Lower lobe of right lung (tissue), 2 donors: ENCODE data around the gene COX14. TPM values are rescaled to one million over a fixed set of nuclear protein-coding genes. Genes with fewer than 3 reads are reported as not detected.

ENCODE experiments used
- ATAC-seq, 2 donors: fragments of 200-7000 bp; cut with Tn5 transposase; one replicate each; pipeline ENCODE4 v1.9.1; 2020 to 2022; ENCODE audit warnings: mild to moderate bottlenecking in 2 of 2, moderate library complexity in 2 of 2
- DNase-seq: peaks from one replicate; pipeline ENCODE4 v3.0.0-alpha.2; 2020
- H3K27ac ChIP-seq: fragments of 200-600 bp; one replicate; pipeline ENCODE4 v1.8.0; 2022
- H3K27me3 ChIP-seq: fragments of 200-600 bp; one replicate; pipeline ENCODE4 v1.8.0; 2022; ENCODE audit warnings: low read depth
- H3K36me3 ChIP-seq: fragments of 200-600 bp; one replicate; pipeline ENCODE4 v1.8.0; 2022; ENCODE audit warnings: mild to moderate bottlenecking
- H3K4me1 ChIP-seq: fragments of 200-600 bp; one replicate; pipeline ENCODE4 v1.8.0; 2022
- H3K4me3 ChIP-seq: fragments of 200-600 bp; one replicate; pipeline ENCODE4 v1.8.0; 2022; ENCODE audit warnings: mild to moderate bottlenecking
- H3K9me3 ChIP-seq: fragments of 200-600 bp; one replicate; pipeline ENCODE4 v1.8.0; 2022
- intact Hi-C: fragments of 100-400 bp; cut with DNase I; formaldehyde crosslinking; loops from one replicate; pipeline ENCODE4 v1.11.0; 2022
- total RNA-seq: library from RNA; stranded (reverse); fragmentation: NEBNext Ultra II Directional; extraction: Animal tissue kit (Norgen Biotek cat#: 25700); gene quantifications from one replicate; pipeline ENCODE4 v1.2.1, GENCODE V29; 2021
- TF ChIP-seq, protein P1 (sequence below): fragments of 200-600 bp; IDR thresholded peaks from one replicate; pipeline ENCODE4 v1.8.0; 2022; ENCODE audit warnings: antibody characterized with exemption, mild to moderate bottlenecking
- donor health status: DM: no; HTN: yes; CAD: no; lungs with severe emphysema.

The COX14 gene
- total RNA-seq, 1 donor from 2014 or later: 68.0 TPM

DNA sequence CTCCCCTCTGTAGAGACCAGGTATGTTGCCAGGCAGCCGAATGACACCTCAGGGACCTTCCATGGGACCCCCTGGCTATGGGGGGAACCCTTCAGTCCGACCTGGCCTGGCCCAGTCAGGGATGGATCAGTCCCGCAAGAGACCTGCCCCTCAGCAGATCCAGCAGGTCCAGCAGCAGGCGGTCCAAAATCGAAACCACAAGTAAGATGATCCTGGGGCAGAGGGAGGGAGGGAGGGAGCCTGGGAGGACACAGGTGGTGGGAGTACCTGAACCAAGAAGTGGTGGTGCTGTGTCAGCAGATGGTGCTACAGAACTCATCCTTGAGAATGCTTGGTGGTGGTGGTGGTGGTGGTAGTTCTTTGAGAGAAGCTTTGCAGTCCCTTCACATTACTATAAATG lies 25.9 kb upstream of the COX14 start:
- Histone ChIP-seq H3K4me3 (peak overlapping the region; percentile 69), H3K27ac (peak overlapping the region; percentile 94), H3K36me3 (peaks cover 47% of the 10 kb centered on the region), H3K9me3 (no peaks in the 10 kb centered on the region), H3K4me1 (peaks cover 13% of the 10 kb centered on the region), H3K27me3 (no peaks in the 10 kb centered on the region)
- ATAC-seq: no peak
- TF ChIP-seq, protein P1, sequence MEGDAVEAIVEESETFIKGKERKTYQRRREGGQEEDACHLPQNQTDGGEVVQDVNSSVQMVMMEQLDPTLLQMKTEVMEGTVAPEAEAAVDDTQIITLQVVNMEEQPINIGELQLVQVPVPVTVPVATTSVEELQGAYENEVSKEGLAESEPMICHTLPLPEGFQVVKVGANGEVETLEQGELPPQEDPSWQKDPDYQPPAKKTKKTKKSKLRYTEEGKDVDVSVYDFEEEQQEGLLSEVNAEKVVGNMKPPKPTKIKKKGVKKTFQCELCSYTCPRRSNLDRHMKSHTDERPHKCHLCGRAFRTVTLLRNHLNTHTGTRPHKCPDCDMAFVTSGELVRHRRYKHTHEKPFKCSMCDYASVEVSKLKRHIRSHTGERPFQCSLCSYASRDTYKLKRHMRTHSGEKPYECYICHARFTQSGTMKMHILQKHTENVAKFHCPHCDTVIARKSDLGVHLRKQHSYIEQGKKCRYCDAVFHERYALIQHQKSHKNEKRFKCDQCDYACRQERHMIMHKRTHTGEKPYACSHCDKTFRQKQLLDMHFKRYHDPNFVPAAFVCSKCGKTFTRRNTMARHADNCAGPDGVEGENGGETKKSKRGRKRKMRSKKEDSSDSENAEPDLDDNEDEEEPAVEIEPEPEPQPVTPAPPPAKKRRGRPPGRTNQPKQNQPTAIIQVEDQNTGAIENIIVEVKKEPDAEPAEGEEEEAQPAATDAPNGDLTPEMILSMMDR: no peak
- intact Hi-C loops: no loop called here
- DNase-seq: no peak

DNA sequence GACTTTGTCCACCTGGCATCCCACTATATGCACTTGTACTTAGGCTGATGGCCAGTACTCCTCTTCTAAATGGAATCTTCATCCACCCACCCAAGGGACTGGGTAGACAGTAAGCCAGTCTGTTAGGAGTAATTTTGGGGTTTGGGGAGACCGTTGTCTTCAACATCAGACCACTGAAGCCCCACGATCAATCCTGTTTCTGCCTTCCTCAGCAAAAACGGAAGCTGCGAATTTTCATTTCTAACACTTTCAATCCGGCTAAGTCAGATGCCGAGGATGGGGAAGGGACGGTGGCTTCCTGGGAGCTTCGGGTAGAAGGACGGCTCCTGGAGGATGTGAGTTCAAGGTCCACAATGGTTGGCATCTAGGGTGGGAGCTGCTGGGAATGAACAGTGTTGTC lies 24.9 kb upstream of the COX14 start:
- Histone ChIP-seq H3K36me3 (peaks cover 57% of the 10 kb centered on the region), H3K4me1 (peaks cover 13% of the 10 kb centered on the region), H3K9me3 (no peaks in the 10 kb centered on the region), H3K27me3 (no peaks in the 10 kb centered on the region), H3K4me3 (no peak overlapping the region), H3K27ac (no peak overlapping the region)
- no peak for ATAC-seq
- intact Hi-C loops: no loop called here
- TF ChIP-seq, protein P1: no peak
- no peak for DNase-seq

DNA sequence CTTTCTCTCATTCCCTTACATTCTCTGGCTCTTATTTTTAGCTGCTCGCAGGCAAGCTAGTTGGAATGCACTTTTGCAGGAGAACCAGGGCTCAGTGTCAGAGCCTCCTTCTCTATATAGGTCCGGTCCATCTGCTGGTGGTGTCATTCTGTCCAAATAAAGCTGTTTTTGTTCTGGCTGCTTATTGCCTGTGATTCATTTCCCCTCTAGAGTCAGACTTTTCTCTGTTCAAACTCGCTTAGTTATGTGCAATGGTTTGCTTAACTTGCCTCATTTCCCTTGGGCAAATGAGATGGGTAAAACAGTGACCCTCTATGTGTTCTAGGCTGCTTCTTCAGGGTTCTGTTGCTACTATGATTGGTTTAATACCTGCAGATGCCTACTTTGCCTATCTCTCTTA lies 24.0 kb upstream of the COX14 start:
- peaks cover 66% of the 10 kb centered on the region for H3K36me3 ChIP-seq
- intact Hi-C loops: no loop called here

DNA sequence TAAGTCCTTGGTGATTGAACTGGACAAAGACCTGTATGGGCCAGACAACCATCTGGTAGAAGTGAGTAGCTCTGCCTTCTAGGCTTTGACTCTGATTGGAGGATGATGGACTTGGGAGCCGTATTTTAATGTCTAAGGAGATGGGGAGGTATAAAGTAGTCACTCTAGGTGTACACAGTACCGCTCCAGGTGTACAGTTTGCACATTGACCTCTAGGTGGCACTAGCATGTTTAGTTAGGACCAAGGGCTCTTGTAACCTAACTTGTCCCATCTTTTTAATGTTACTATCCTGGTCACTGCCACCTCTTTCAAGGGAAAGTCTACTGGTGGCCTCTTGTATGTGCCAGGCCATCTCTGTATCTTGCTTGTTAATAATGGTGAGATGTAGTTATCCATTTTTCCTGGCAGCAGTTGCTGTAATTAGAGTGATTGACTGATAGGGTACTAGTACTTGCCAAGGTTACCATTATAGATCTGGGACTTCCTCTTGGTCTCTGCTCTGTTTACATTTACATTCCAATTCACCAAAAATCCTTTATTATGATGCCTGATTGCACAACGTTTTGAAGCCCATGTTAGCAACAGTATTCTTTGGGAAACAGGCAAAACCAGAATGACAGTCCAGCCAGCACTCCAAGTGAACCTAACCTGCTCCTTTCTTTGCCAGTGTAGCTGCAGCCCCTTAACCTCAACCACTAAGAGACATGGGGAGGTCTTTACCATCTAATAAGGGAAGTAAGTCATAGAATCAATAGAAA lies 23.3 kb upstream of the COX14 start:
- Histone ChIP-seq H3K36me3 (peaks cover 73% of the 10 kb centered on the region), H3K9me3 (no peaks in the 10 kb centered on the region), H3K27ac (no peak overlapping the region), H3K4me1 (peaks cover 13% of the 10 kb centered on the region), H3K27me3 (no peaks in the 10 kb centered on the region), H3K4me3 (no peak overlapping the region)
- ATAC-seq: peak in 1 of 2 donors; percentile 39
- intact Hi-C loops: no loop called here
- DNase-seq: no peak
- TF ChIP-seq, protein P1: peak; percentile 76

More for the DNA sequence above, 24.0 kb upstream of the COX14 start:
- H3K27ac ChIP-seq: no peak overlapping the region
- no peaks in the 10 kb centered on the region for H3K9me3 ChIP-seq
- H3K27me3 ChIP-seq: no peaks in the 10 kb centered on the region
- TF ChIP-seq, protein P1: no peak
- H3K4me1 ChIP-seq: peaks cover 13% of the 10 kb centered on the region
- H3K4me3 ChIP-seq: no peak overlapping the region
- no peak for DNase-seq
- ATAC-seq: no peak

DNA sequence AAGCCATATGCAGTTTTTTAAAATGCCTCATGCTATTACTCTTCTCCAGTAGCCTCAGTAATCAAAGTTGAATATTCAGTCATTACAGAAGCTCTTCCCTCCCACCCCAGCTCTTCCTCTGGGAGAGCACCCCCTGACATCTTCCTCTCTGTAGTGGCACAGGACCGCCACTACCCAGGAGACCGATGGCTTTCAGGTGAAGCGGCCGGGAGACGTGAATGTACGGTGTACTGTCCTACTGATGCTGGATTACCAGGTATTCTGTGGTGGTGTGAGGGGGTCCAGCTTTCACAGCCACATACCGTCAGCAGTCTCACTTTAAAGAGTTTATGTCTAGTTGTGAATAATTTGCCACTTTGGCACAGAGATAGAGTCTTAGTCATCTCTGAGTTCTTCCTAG lies 22.3 kb upstream of the COX14 start:
- DNase-seq (no peak), ATAC-seq (no peak)
- Histone ChIP-seq H3K36me3 (peaks cover 83% of the 10 kb centered on the region), H3K4me1 (peaks cover 13% of the 10 kb centered on the region), H3K9me3 (no peaks in the 10 kb centered on the region), H3K4me3 (no peak overlapping the region), H3K27ac (no peak overlapping the region), H3K27me3 (no peaks in the 10 kb centered on the region)
- TF ChIP-seq, protein P1: no peak
- intact Hi-C loops: no loop called here
